HepG2 (cell line): ENCODE results near the gene RASD2.

ENCODE experiments used
- CTCF ChIP-seq: sonication (generic); formaldehyde crosslinking; IDR thresholded peaks from 2 replicates; pipeline ENCODE4 v1.5.0; 2020; ENCODE audit warnings: mild to moderate bottlenecking, missing genetic modification reagents, moderate library complexity
- DNMT1 ChIP-seq: sonication (generic); formaldehyde crosslinking; IDR thresholded peaks from 2 replicates; pipeline ENCODE4 v1.5.1; 2020; ENCODE audit warnings: mild to moderate bottlenecking, missing genetic modification reagents
- IKZF4 ChIP-seq: sonication (generic); formaldehyde crosslinking; IDR thresholded peaks from 2 replicates; pipeline ENCODE4 v1.5.1; 2020; ENCODE audit warnings: borderline replicate concordance, mild to moderate bottlenecking, low read depth, missing genetic modification reagents; ENCODE audit errors: not compliant biosample characterization
- MLLT10 ChIP-seq: sonication (generic); formaldehyde crosslinking; IDR thresholded peaks from 2 replicates; pipeline ENCODE4 v1.4.0; 2020; ENCODE audit warnings: missing genetic modification reagents
- PHB2 ChIP-seq: fragments of 450-650 bp; IDR thresholded peaks from 2 replicates; pipeline ENCODE4 v1.6.1; 2018; ENCODE audit not compliant: partially characterized antibody
- SIN3A ChIP-seq: IDR thresholded peaks from 2 replicates; pipeline ENCODE4 v1.6.1; 2011; ENCODE audit warnings: low read depth, mild to moderate bottlenecking, control low read depth, low read length, borderline replicate concordance
- SSRP1 ChIP-seq: IDR thresholded peaks from 2 replicates; pipeline ENCODE4 v1.6.1; 2016; ENCODE audit warnings: control low read depth
- YY1 ChIP-seq: IDR thresholded peaks from 2 replicates; pipeline ENCODE4 v1.6.1; 2011; ENCODE audit warnings: low read length, low read depth, moderate library complexity, mild to moderate bottlenecking; ENCODE audit not compliant: insufficient read depth, insufficient replicate concordance
- ZBTB7A ChIP-seq: sonication (generic); formaldehyde crosslinking; IDR thresholded peaks from 2 replicates; pipeline ENCODE4 v1.8.0; 2022; ENCODE audit warnings: mild to moderate bottlenecking, missing genetic modification reagents
- ZBTB8A ChIP-seq: sonication (generic); formaldehyde crosslinking; IDR thresholded peaks from 2 replicates; pipeline ENCODE4 v1.4.0; 2020; ENCODE audit warnings: mild to moderate bottlenecking, low read depth, missing genetic modification reagents, borderline replicate concordance
- ZNF232 ChIP-seq: sonication (generic); formaldehyde crosslinking; IDR thresholded peaks from 2 replicates; pipeline ENCODE4 v1.4.0; 2020; ENCODE audit warnings: missing genetic modification reagents, borderline replicate concordance

GRCh38 chr22:35530700-35531099 lies 9.9 kb upstream of the RASD2 start:
- TF ChIP-seq DNMT1 (CRISPR knock-in tag) (no peak), SIN3A (no peak), CTCF (no peak), ZBTB8A (CRISPR knock-in tag) (no peak), IKZF4 (CRISPR knock-in tag) (no peak), ZBTB7A (CRISPR knock-in tag) (no peak), SSRP1 (CRISPR knock-in tag) (no peak), MLLT10 (CRISPR knock-in tag) (no peak), ZNF232 (CRISPR knock-in tag) (no peak), PHB2 (no peak), YY1 (no peak)
